HUES6 (cell line): ENCODE data around the gene NTM.

Source experiments
- H3K27ac ChIP-seq: 2 replicates; pipeline ENCODE4 v1.7.0; 2013; ENCODE audit warnings: low read depth, mild to moderate bottlenecking, low read length, inconsistent platforms
- H3K27me3 ChIP-seq: 2 replicates; pipeline ENCODE4 v1.6.1; 2013; ENCODE audit warnings: low read length; ENCODE audit not compliant: control insufficient read depth, insufficient read depth
- H3K36me3 ChIP-seq: 2 replicates; pipeline ENCODE4 v1.6.1; 2013; ENCODE audit warnings: low read length; ENCODE audit not compliant: control insufficient read depth, insufficient read depth
- H3K4me1 ChIP-seq: 2 replicates; pipeline ENCODE4 v1.6.1; 2013; ENCODE audit warnings: low read length; ENCODE audit not compliant: control insufficient read depth, insufficient read depth
- H3K4me3 ChIP-seq: 2 replicates; pipeline ENCODE4 v1.5.1; 2013; ENCODE audit warnings: low read depth, low read length
- H3K9ac ChIP-seq: one replicate; pipeline ENCODE4 v1.6.1; 2013; ENCODE audit warnings: mild to moderate bottlenecking, low read length
- H3K9me3 ChIP-seq: 2 replicates; pipeline ENCODE4 v1.6.1; 2013; ENCODE audit warnings: low read depth, low read length; ENCODE audit not compliant: control insufficient read depth, insufficient read depth

NTM gene

DNA sequence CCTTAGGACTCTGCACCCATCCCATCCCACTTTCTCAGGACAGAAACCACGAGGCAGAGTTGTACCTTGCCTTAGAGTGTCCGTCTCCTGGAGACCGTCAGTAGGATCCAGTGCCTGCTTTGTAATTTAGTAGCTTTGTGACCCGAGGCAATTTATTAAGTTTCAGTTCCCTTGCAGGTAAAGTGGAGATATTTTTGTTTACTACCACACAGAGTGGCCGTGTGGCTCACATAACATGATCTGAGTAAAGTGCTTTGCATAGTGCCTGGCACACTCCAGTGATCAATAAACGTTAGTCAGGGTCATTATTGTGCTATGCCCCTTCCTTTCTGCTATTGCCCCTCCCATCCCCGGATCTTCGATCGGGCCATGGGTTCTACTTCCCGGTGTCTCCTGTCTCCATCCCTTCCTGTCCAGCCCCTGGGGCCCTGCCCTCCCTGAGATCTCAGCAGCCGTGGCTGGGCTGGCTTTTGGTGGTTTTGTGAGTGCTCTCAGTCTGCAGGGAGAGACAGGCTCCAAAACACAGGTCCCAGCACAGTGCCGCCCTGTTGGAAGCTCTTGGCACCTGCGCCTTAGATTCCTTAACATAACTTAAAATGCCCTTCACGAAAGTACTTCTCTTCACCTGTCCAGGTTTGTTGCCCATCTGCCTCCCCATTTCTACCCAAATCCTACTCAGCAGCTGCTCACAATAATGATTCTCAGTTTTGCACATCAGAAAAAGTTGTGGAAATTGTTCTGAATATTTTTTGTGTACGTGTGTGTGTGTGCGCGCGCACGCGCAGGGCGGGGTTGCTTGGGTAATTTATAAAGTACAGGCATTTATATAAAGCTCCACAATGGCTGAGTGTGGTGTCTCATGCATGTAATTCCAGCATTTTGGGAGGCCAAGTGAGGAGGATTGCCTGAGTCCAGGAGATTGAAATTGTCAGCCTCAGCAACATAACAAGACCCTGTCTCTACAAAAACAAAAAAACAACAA, 753.7 kb downstream of the NTM start:
- H3K27me3 ChIP-seq: peaks cover 3% of the 10 kb centered on the region; the same call in 1 of the 2 replicates
- no peaks in the 10 kb centered on the region for H3K9me3 ChIP-seq
- H3K9ac ChIP-seq: no peak overlapping the region
- H3K4me3 ChIP-seq: no peak overlapping the region
- H3K36me3 ChIP-seq: no peaks in the 10 kb centered on the region
- no peak overlapping the region for H3K27ac ChIP-seq
- peaks cover 44% of the 10 kb centered on the region for H3K4me1 ChIP-seq

DNA sequence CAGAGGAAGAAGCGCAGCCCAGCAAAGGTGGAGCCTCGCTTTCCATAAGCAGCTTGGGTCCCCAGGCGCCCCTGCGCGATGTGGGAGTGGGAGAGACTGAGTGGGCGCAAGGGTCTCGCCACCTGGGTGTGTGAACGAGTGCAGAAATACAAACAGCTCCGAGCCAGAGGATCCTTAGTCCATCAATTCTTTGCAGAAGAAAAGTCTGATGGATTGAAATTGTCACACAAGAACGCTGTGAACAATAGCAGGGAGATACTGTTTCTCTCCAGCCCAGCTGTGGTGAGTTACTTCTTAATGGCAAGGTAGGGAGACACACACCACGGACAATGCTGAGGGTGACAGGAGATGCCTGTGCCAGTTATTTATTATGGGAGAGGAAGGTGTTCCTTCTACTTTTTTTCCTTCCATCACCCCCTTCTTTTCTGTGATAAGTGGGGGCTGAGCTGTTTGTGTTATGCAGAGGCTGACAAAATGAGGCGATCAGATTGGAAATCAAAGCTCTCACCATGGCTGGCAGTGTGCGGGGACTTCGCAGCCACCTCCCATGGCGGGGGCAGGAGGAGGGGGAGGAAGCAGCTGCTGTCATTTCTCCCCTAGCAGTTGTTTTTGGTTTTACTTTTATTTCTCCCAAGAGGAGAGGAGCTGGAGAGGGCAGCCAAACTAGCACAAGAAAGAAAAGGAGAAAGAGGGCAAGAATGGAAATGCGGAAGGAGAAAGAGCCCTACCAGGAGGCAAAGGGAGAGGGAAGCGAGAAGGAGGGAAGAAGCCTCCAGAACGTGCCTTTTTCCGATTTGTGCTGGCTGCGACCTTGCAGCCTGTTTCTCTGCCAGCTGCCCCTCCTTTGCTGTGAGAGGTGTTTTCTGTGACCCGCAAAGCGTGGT, 755.8 kb downstream of the NTM start:
- peak overlapping the region; percentile 13 for H3K9ac ChIP-seq
- peaks cover 35% of the 10 kb centered on the region for H3K4me1 ChIP-seq
- peaks cover 3% of the 10 kb centered on the region; the same call in 1 of the 2 replicates for H3K27me3 ChIP-seq
- no peak overlapping the region for H3K27ac ChIP-seq
- H3K36me3 ChIP-seq: no peaks in the 10 kb centered on the region
- no peaks in the 10 kb centered on the region for H3K9me3 ChIP-seq
- peak overlapping the region; percentile 52 for H3K4me3 ChIP-seq

DNA sequence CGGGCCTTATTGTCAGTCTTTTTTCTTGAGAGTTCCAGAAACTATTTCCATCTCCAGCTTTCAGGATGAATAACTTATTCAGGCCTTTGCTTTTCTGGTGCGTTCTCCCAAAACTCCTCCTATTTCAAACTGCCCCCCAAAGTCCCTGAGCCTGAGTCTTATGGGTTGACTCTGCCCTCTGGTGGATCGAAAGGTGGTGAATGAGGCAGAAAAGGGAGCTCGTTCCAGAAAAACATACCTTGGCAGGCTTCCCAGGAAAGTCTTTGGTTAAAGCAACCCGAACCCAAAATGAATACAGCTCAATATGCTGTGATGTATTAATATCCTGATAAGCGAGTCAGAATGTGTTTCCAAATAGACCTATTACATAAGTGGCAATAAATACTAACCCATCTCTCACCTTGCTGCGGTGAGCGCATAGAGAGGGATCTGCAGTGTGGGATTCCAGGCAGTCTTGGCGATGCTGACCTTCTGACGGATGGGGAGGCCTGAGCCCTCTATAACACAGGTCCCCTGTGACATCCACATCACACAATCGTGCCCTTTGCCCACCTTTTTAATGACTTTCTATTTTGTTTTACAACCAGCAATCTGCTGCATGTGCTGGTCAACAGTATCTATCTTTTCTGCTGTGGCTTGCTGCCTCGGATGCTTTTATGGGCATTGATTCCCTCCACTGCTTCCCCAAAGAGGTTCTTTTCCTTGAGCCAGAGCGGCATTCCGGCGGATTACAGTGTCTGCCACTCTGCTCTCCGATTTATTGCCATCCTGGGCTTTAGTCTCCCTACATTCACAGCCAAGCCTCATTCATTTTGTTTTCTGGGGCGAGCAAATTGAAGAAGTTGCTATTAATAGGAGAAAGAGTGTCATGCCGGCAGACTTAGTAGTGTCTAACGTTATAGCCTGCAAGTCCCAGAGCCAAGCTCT, 756.8 kb downstream of the NTM start:
- peaks cover 35% of the 10 kb centered on the region for H3K4me1 ChIP-seq
- H3K9me3 ChIP-seq: no peaks in the 10 kb centered on the region
- H3K27ac ChIP-seq: no peak overlapping the region
- peak overlapping the region; percentile 52 for H3K4me3 ChIP-seq
- H3K36me3 ChIP-seq: no peaks in the 10 kb centered on the region
- no peak overlapping the region for H3K9ac ChIP-seq
- H3K27me3 ChIP-seq: peaks cover 3% of the 10 kb centered on the region; the same call in 1 of the 2 replicates

DNA sequence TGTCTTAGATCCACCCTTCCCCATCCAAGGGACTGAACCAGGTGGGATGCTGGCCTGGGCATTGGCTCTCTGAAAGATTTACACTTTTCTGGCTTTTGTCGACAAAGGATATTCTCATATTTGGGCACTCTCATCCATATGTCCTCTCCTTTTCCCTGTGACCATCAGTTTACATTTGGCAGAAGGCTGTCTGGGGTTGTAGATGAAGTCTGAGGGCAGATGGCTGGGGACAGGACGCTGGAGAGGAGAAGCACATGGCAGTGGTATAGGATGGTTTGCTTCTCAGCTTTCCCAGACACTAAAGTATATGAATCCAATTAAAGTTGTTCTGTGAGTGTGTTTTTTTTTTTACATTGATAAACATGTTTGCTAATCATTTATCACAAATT, 757.5 kb downstream of the NTM start:
- Histone ChIP-seq H3K27me3 (peaks cover 1% of the 10 kb centered on the region; the same call in 1 of the 2 replicates), H3K27ac (no peak overlapping the region), H3K36me3 (no peaks in the 10 kb centered on the region), H3K4me3 (no peak overlapping the region), H3K4me1 (peaks cover 31% of the 10 kb centered on the region), H3K9me3 (no peaks in the 10 kb centered on the region), H3K9ac (no peak overlapping the region)

DNA sequence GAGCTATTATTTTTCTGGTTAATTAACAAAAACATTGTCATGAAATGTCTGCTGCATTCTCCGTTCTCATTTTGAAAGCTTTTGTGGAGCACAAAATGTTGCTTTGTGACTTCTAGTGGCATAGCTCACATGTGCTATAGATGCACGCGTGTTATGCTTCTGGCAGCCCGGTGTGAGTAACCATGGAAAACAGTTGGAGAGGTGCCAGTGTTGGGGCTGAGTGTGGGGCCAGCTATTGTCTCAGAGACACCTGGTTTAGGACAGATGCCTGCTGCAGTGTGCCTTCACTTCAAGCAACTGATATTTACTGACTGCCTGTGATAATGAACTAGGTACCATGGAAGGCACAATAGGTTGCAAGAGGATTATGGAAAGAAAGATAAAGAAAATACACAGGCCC, 760.6 kb downstream of the NTM start:
- H3K4me3 ChIP-seq: no peak overlapping the region
- peaks cover 8% of the 10 kb centered on the region; the same call in 1 of the 2 replicates for H3K4me1 ChIP-seq
- no peaks in the 10 kb centered on the region for H3K27me3 ChIP-seq
- no peaks in the 10 kb centered on the region for H3K9me3 ChIP-seq
- H3K27ac ChIP-seq: no peak overlapping the region
- no peak overlapping the region for H3K9ac ChIP-seq
- no peaks in the 10 kb centered on the region for H3K36me3 ChIP-seq

DNA sequence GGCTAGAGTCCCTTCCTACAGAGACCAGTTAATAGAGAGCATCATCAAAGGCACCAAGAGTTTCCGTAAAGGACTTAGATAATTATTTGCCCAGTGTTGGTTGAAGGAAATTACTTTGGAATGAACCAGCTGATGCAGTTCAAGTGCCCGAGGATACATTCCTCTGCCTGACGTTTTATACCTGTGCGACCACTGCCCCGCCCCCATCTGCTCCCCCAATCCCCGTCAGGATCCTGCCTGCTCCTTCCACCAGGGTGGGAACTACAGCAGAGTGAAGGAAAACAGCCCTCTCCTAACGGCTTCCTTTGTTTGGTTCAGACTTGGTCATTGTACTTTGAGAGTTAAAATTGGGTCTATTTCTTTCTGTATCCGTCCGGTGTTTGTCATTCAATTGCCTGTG, 761.5 kb downstream of the NTM start:
- Histone ChIP-seq H3K9me3 (no peaks in the 10 kb centered on the region), H3K27ac (no peak overlapping the region), H3K36me3 (no peaks in the 10 kb centered on the region), H3K4me3 (no peak overlapping the region), H3K4me1 (no peaks in the 10 kb centered on the region; the same call in 1 of the 2 replicates), H3K9ac (no peak overlapping the region), H3K27me3 (no peaks in the 10 kb centered on the region)

DNA sequence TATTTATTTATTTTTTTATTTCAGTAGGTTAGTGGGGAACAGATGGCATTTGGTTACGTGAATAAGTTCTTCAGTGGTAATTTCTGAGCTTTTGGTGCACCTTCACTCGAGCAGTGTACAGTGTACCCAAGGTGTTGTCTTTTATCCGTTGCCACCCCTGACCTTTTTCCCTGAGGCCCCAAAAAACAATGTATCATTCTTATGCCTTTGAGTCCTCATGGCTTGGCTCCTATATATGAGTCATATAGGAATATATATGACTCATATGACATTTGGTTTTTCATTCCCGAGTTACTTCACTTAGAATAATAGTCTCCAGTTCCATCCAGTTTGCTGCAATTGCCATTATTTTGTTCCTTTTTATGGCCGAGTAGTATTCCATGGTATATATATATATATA, 763.9 kb downstream of the NTM start:
- Histone ChIP-seq H3K36me3 (no peaks in the 10 kb centered on the region), H3K9me3 (no peaks in the 10 kb centered on the region), H3K4me1 (no peaks in the 10 kb centered on the region; the same call in 1 of the 2 replicates), H3K4me3 (no peak overlapping the region), H3K27me3 (no peaks in the 10 kb centered on the region), H3K9ac (no peak overlapping the region), H3K27ac (no peak overlapping the region)

DNA sequence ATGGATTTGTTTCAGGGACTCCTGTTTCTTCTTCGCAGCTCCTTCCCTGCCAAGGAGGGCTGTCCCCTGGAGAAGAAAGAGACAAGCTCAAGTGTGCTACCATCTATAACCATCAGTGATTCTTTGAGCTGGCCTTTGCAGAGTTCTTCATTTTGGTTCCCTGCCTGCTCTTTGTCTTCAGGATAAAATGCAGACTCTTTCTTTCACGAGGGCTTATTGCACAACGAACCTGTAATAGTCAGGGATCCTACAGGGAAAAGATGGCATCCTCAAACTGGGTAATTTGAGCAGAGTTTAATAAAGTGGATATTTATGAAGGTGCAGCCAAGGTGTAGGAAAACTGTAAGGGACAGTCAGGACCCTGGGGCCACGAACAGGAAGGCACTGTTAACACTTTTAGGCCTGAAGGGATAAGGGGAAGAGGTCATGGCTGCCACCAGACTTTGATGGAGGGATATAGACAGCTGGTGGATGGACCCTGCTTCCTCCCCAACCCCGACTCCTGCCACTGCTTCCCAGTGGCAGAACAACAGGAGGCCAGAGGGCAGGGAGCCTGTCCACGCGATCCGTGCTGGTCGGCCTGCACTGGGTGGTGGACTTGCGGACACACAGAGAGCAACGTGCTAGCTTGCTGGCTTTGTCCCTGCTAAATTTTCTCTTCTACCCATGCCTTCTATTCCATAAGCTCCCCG, 767.0 kb downstream of the NTM start:
- Histone ChIP-seq H3K27ac (no peak overlapping the region), H3K36me3 (no peaks in the 10 kb centered on the region), H3K4me3 (no peak overlapping the region), H3K27me3 (no peaks in the 10 kb centered on the region), H3K4me1 (no peaks in the 10 kb centered on the region; the same call in 1 of the 2 replicates), H3K9ac (no peak overlapping the region), H3K9me3 (no peaks in the 10 kb centered on the region)

DNA sequence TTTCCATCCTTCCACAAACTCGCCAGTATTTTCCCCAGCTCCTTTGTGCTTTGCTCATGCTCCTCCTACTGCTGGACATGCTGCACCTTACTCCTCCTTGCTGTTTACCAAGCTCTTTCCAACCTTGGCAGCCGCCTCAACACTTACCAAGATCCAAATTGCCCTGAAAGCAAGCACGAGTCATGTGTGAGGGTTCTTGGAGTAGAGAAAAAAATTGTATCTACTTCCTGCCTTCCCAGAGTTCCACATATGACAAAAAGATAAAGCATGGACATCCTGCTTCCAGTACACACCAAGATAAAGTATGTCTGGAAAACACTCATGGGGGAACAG, 767.5 kb downstream of the NTM start:
- H3K27ac ChIP-seq: no peak overlapping the region

DNA sequence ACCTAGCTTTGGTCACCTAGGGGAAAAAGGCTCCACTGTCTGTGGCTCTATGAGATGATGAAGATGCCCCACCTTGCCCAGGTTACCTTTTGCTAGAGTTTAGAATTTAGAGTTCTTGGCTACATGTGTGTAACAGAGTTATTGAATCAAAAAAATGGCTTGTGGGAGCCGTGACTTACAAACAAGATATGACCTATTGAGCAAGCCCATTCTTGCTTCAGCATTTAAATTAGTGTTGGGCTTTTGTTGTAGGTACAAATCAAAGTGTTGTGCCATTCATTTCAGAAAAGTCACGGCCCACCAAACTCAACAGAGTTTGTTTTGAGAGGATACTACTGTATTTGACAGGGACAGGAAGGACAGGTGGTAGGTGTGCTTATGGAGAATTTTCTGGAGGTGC, 768.8 kb downstream of the NTM start:
- Histone ChIP-seq H3K9me3 (no peaks in the 10 kb centered on the region), H3K4me3 (no peak overlapping the region), H3K4me1 (no peaks in the 10 kb centered on the region), H3K36me3 (no peaks in the 10 kb centered on the region), H3K27ac (no peak overlapping the region), H3K27me3 (no peaks in the 10 kb centered on the region), H3K9ac (no peak overlapping the region)

More for the DNA sequence above, 767.5 kb downstream of the NTM start:
- no peaks in the 10 kb centered on the region for H3K36me3 ChIP-seq
- H3K4me1 ChIP-seq: no peaks in the 10 kb centered on the region
- H3K9ac ChIP-seq: no peak overlapping the region
- no peaks in the 10 kb centered on the region for H3K27me3 ChIP-seq
- no peak overlapping the region for H3K4me3 ChIP-seq
- H3K9me3 ChIP-seq: no peaks in the 10 kb centered on the region
